Adrenal gland (tissue), 12 donors: ENCODE data around the gene CLNS1A. TPM values are rescaled to one million over a fixed set of nuclear protein-coding genes. Genes with fewer than 3 reads are reported as not detected.
"Not testable (repeated sequence)": the region's sequence is repeated elsewhere in the genome, so short reads cannot be mapped to it uniquely, and the experiment has no call there.

Experiments
- DNase-seq, 7 donors: peaks; one replicate each; pipeline ENCODE4 v3.0.0-alpha.2; 2019 to 2020
- H3K27ac ChIP-seq, 5 donors: fragments of 200-600 bp; sonication (generic) in 4 of 5; 1 replicate in 3 of 5; 2 replicates in 2 of 5; pipeline versions ENCODE4 v1.5.1 to v1.8.0; 2016 to 2020; ENCODE audit warnings: mild to moderate bottlenecking in 1 of 5
- H3K27me3 ChIP-seq: fragments of 200-600 bp; 2 replicates; pipeline ENCODE4 v1.8.0; 2021
- H3K36me3 ChIP-seq, 2 donors: fragments of 200-600 bp; replicated peaks in 1 of 2; 1 replicate in 1 of 2; 2 replicates in 1 of 2; pipeline versions ENCODE4 v1.5.1 to v1.8.0; 2018 to 2022
- H3K4me1 ChIP-seq, 2 donors: fragments of 200-600 bp; replicated peaks in 1 of 2; 1 replicate in 1 of 2; 2 replicates in 1 of 2; pipeline versions ENCODE4 v1.5.1 to v1.8.0; 2018 to 2021
- H3K4me3 ChIP-seq, 4 donors: fragments of 200-600 bp; sonication (generic) in 3 of 4; one replicate each; pipeline ENCODE4 v1.5.1; 2016 to 2018
- H3K9me3 ChIP-seq, 3 donors: fragments of 200-600 bp; sonication (generic) in 1 of 3; replicated peaks in 1 of 3; 1 replicate in 2 of 3; 2 replicates in 1 of 3; pipeline versions ENCODE4 v1.5.1 to v1.8.0; 2016 to 2021
- CTCF ChIP-seq, 6 experiments: fragments of 450-650 bp in 4 of 6; fragments of 200-600 bp in 2 of 6; sonication (generic) in 1 of 6; IDR thresholded peaks; 1 replicate in 5 of 6; 2 replicates in 1 of 6; pipeline versions ENCODE4 v1.5.1 to v1.8.0; 2016 to 2021; ENCODE audit warnings: antibody characterized with exemption in 6 of 6, mild to moderate bottlenecking in 2 of 6, moderate library complexity in 1 of 6
- POLR2A ChIP-seq, 2 donors: fragments of 450-650 bp; IDR thresholded peaks; one replicate each; pipeline ENCODE4 v1.6.1; 2017; ENCODE audit warnings: antibody characterized with exemption in 2 of 2, mild to moderate bottlenecking in 2 of 2, moderate library complexity in 1 of 2
- WGBS, 4 donors: extraction: QIAGEN DNeasy Blood & Tissue Kit in 2 of 4; methylation state at CpG; one replicate each; pipeline versions ENCODE4 v1.1.5 to v1.1.7; 2013 to 2017; 5-methylcytosine and 5-hydroxymethylcytosine counted together
- intact Hi-C, 2 donors: fragments of 100-400 bp; cut with DNase I; formaldehyde crosslinking; loops; one replicate each; pipeline versions ENCODE4 v1.14.1 to v1.15.0; 2022 to 2023
- polyA plus RNA-seq, 3 donors: library from polyadenylated mRNA; stranded (reverse); fragments of 200-250 nt in 2 of 3; fragments of 350-450 nt in 1 of 3; fragmentation: Illumina TruSeq in 1 of 3; extraction: RNeasy Lipid Tissue Mini Kit (QIAGEN cat#74804) in 1 of 3; gene quantifications; one replicate each; pipeline ENCODE4 v1.2.3, GENCODE V29; 2013 to 2014
- total RNA-seq, 9 donors: library from RNA; depleted of rRNA in 4 of 9; stranded (reverse); fragments of >200 nt in 4 of 9; fragments of 120-200 nt in 1 of 9; fragmentation: NEBNext Ultra II Directional in 1 of 9; extraction: Animal tissue kit (Norgen Biotek cat#: 25700) in 1 of 9; gene quantifications; one replicate each; pipeline versions ENCODE4 v1.1.0 to v1.2.4, GENCODE V29; 2013 to 2023
- donor health status: healthy with polysubstance abuse.
- donor health status: Bipolar disorder and iron deficiency.
- donor health status: DM: yes; HTN: yes; CAD: no.
- donor health status: DM: no; HTN: no; CAD: no.
- donor health status: DM: no; HTN: no; CAD: no.
- donor health status: DM: yes; HTN: yes; CAD: no.

CLNS1A gene
- total and polyA plus RNA-seq, 12 donors: 43.7 to 263 (median 128) TPM

GRCh38 chr11:77642228-77642627, 4.6 kb upstream of the CLNS1A start:
- no peak overlapping the region for H3K4me3 ChIP-seq
- H3K36me3 ChIP-seq: no peaks in the 10 kb centered on the region
- intact Hi-C loops: no loop called here
- H3K4me1 ChIP-seq: peaks cover 0 to 5% of the 10 kb centered on the region in 2 donors
- H3K9me3 ChIP-seq: no peaks in the 10 kb centered on the region
- TF ChIP-seq POLR2A (IDR thresholded peaks at IDR 0.05) (no peak), CTCF (IDR thresholded peaks at IDR 0.05) (no peak)
- DNase-seq: no peak
- H3K27me3 ChIP-seq: no peaks in the 10 kb centered on the region
- WGBS, 4 donors: 68 to 79% (median 76%) methylated on average over 2 of the region's 2 CpGs
- H3K27ac ChIP-seq: no peak overlapping the region

DNA sequence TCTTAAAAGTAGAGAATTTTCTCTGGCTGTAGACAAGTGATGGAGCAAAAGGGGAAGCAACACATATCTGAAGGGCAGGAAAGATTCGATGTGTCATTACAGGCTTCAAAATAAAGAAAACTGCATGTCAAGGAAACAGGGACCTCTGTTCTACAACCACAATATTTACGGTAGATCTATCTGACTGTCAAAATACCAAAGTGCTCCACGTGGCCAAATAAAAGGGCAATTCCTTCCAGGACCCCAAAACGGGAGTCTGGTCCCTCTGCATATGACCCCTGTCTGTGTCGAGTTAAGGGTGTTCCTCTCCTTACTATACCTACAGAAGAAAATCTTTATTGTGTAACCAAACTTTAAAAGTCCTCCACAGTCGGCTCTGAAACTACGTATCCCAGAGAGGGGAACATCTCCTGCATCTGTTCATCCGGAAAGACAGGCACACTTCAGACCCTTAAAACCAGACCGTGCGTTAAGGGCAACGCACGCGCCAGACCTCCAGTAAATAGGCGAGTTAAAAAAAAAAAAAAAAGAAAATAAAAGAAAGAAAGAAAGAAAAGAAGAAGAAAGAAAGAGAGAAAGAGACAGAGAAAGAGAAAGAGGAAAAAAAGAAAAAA, 756 bp downstream of the CLNS1A start:
- intact Hi-C loops: no loop called here
- H3K27ac ChIP-seq: peak overlapping the region in 2 of 5 donors; percentile 84 to 85

DNA sequence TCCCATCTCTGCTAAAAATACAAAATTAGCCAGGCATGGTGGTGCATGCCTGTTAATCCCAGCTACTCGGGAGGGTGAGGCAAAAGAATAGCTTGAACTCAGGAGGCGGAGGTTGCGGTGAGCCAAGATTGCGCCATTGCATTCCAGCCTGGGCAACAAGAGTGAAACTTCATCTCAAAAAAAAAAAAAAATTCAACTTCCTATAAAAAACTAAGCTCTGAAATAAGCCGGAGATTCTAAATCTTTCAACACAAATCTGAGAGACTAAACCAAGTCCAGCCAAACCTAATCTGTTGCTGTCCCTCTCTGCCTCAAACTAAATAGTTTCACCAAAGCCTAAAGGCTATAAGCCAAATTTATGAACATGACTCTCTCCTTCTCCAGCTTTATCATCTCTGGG, 3.7 kb downstream of the CLNS1A start:
- Histone ChIP-seq H3K27ac (peak overlapping the region in 1 of 5 donors; percentile 9), H3K4me1 (peaks cover 9 to 49% of the 10 kb centered on the region in 2 donors)
- DNase-seq: peak in 3 of 7 donors; percentile 34 to 51 (median 45)
- H3K4me3 ChIP-seq, H3K36me3 ChIP-seq, H3K27me3 ChIP-seq, H3K9me3 ChIP-seq, intact Hi-C loops: not testable (repeated sequence)
- WGBS, 4 donors: 83 to 86% (median 84%) methylated on average over 5 of the region's 5 CpGs

More for the DNA sequence above, 756 bp downstream of the CLNS1A start:
- no peak for DNase-seq
- H3K27me3 ChIP-seq: no peaks in the 10 kb centered on the region
- peak overlapping the region in 3 of 4 donors; percentile 81 to 93 (median 83) for H3K4me3 ChIP-seq
- no peak for TF ChIP-seq CTCF (IDR thresholded peaks at IDR 0.05)
- TF ChIP-seq POLR2A (IDR thresholded peaks at IDR 0.05): no peak
- WGBS, 4 donors: 1 to 3% (median 2%) methylated on average over 13 to 14 of the region's 14 CpGs
- H3K4me1 ChIP-seq: peaks cover 9 to 41% of the 10 kb centered on the region in 2 donors
- no peaks in the 10 kb centered on the region for H3K9me3 ChIP-seq
- no peaks in the 10 kb centered on the region for H3K36me3 ChIP-seq

DNA sequence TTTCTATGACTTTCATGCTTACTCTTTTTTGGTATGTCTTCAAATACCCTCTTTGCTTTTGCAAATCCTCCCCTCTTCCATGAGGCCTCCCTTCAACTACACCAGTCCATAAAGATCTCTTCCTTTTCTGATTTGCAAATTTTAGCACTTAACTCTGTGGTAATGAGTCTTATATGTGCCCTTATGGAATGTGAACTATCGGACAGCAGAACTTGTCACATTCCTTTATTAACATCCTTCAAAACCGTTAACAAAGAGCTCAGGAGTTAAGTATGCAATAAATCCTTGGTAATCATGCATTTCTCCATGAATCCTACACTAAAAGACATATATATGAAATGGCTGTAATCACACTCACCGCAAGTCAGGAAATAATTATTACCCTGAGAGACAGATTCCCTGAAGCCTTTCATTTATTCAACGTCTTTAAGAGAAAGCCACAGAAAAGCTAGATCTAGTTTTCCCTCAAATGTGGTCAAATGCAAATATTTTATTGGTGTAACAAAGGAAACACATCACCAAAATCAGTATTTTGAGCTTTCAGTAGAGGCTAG, 7.4 kb downstream of the CLNS1A start:
- Histone ChIP-seq H3K36me3 (peaks cover 0 to 16% of the 10 kb centered on the region in 2 donors), H3K27ac (peak overlapping the region in 1 of 5 donors; percentile 38), H3K9me3 (no peaks in the 10 kb centered on the region), H3K4me1 (peaks cover 0 to 29% of the 10 kb centered on the region in 2 donors), H3K4me3 (no peak overlapping the region), H3K27me3 (no peaks in the 10 kb centered on the region)
- 62 to 83% (median 79%) methylated on average over 4 of the region's 4 CpGs for WGBS, 4 donors
- intact Hi-C loops: no loop called here
- TF ChIP-seq CTCF (IDR thresholded peaks at IDR 0.05): no peak
- no peak for DNase-seq
